IMR-90 (cell line): ENCODE measurements around the gene TMPRSS13. TPM values are rescaled to one million over a fixed set of nuclear protein-coding genes. Genes with fewer than 3 reads are reported as not detected.

Source experiments
- ATAC-seq: fragments of 200-7000 bp; cut with Tn5 transposase; 2 replicates; pipeline ENCODE4 v1.9.1; 2020; ENCODE audit warnings: low read depth, mild to moderate bottlenecking, moderate library complexity
- BruUV-seq: library from RNA; stranded (reverse); fragments of 400-500 nt; replicated peaks from 2 replicates; lab custom pipeline; 2021; lab: Mats Ljungman, UMichigan
- CTCF ChIA-PET: fragments of 300-600 bp; formaldehyde crosslinking; extraction: SDS; loops from one replicate; lab custom pipeline; 2021; ENCODE audit warnings: antibody characterized with exemption; lab: Yijun Ruan, JAX
- POLR2A ChIA-PET: fragments of 300-600 bp; sonication (Branson Sonifier 250); formaldehyde crosslinking; loops from one replicate; lab custom pipeline; 2022; ENCODE audit warnings: antibody characterized with exemption; ENCODE audit not compliant: unreplicated experiment; lab: Charles Lee
- DNase-seq: peaks from one replicate; pipeline ENCODE4 v3.0.0; 2013
- H2AFZ ChIP-seq: replicated peaks from 2 replicates; pipeline ENCODE3; 2013; ENCODE audit warnings: low read length, mild to moderate bottlenecking; ENCODE audit not compliant: poor library complexity
- H2AK5ac ChIP-seq: 2 replicates; pipeline ENCODE4 v1.6.1; 2013; ENCODE audit warnings: low read depth, low read length, inconsistent platforms
- H2AK9ac ChIP-seq: replicated peaks from 2 replicates; pipeline ENCODE3; 2013; ENCODE audit warnings: mild to moderate bottlenecking, low read depth, low read length, moderate library complexity; ENCODE audit not compliant: poor library complexity
- H2BK120ac ChIP-seq: 2 replicates; pipeline ENCODE4 v1.6.1; 2013; ENCODE audit warnings: low read depth, low read length, inconsistent platforms
- H2BK15ac ChIP-seq: 3 replicates; pipeline ENCODE4 v1.6.1; 2013; ENCODE audit warnings: low read depth, low read length, inconsistent platforms
- H2BK20ac ChIP-seq: 2 replicates; pipeline ENCODE4 v1.6.1; 2013; ENCODE audit warnings: low read depth, mild to moderate bottlenecking, inconsistent platforms, low read length, moderate library complexity
- H2BK5ac ChIP-seq: 2 replicates; pipeline ENCODE4 v1.6.1; 2013; ENCODE audit warnings: mild to moderate bottlenecking, low read depth, low read length, inconsistent platforms; ENCODE audit not compliant: poor library complexity, severe bottlenecking
- H3K14ac ChIP-seq: replicated peaks from 2 replicates; pipeline ENCODE4 v1.6.1; 2013; ENCODE audit warnings: low read depth, low read length, inconsistent platforms
- H3K18ac ChIP-seq: 2 replicates; pipeline ENCODE4 v1.6.1; 2013; ENCODE audit warnings: low read depth, low read length, control low read depth
- H3K23ac ChIP-seq: 2 replicates; pipeline ENCODE4 v1.6.1; 2013; ENCODE audit warnings: low read depth, low read length, inconsistent platforms
- H3K27ac ChIP-seq: 2 replicates; pipeline ENCODE4 v1.5.1; 2013; ENCODE audit warnings: mild to moderate bottlenecking, control low read depth, low read length; ENCODE audit not compliant: insufficient read depth
- H3K27me3 ChIP-seq: 2 replicates; pipeline ENCODE4 v1.6.1; 2013; ENCODE audit warnings: low read length; ENCODE audit not compliant: control insufficient read depth, insufficient read depth
- H3K36me3 ChIP-seq: 2 replicates; pipeline ENCODE4 v1.6.1; 2013; ENCODE audit warnings: low read length, mixed read lengths; ENCODE audit not compliant: control insufficient read depth, insufficient read depth
- H3K4ac ChIP-seq: 2 replicates; pipeline ENCODE4 v1.6.1; 2013; ENCODE audit warnings: low read depth, low read length, inconsistent platforms
- H3K4me1 ChIP-seq: 2 replicates; pipeline ENCODE4 v1.6.1; 2013; ENCODE audit warnings: low read length, mixed read lengths; ENCODE audit not compliant: control insufficient read depth, insufficient read depth
- H3K4me2 ChIP-seq: 2 replicates; pipeline ENCODE4 v1.6.1; 2013; ENCODE audit warnings: low read depth, mild to moderate bottlenecking, control low read depth, low read length, moderate library complexity
- H3K4me3 ChIP-seq: 2 replicates; pipeline ENCODE4 v1.5.1; 2013; ENCODE audit warnings: low read depth, mild to moderate bottlenecking, control low read depth, low read length, moderate library complexity; ENCODE audit not compliant: insufficient read depth
- H3K56ac ChIP-seq: 2 replicates; pipeline ENCODE4 v1.6.1; 2013; ENCODE audit warnings: low read length, inconsistent platforms; ENCODE audit not compliant: insufficient read depth; ENCODE audit errors: extremely low read depth
- H3K79me1 ChIP-seq, 2 experiments: 2 replicates each; pipeline ENCODE4 v1.6.1; 2013; ENCODE audit warnings: low read length in 2 of 2, inconsistent platforms in 1 of 2, low read depth in 1 of 2
- H3K9ac ChIP-seq: 2 replicates; pipeline ENCODE4 v1.6.1; 2013; ENCODE audit warnings: low read depth, low read length, control low read depth
- H3K9me1 ChIP-seq: 2 replicates; pipeline ENCODE4 v1.6.1; 2013; ENCODE audit warnings: low read length, inconsistent platforms; ENCODE audit not compliant: insufficient read depth
- H3K9me3 ChIP-seq: 2 replicates; pipeline ENCODE4 v1.6.1; 2013; ENCODE audit warnings: low read length; ENCODE audit not compliant: control insufficient read depth, insufficient read depth
- H4K20me1 ChIP-seq: 2 replicates; pipeline ENCODE4 v1.6.1; 2013; ENCODE audit warnings: low read length, inconsistent platforms; ENCODE audit not compliant: insufficient read depth
- H4K5ac ChIP-seq: 2 replicates; pipeline ENCODE4 v1.6.1; 2013; ENCODE audit warnings: mild to moderate bottlenecking, low read depth, low read length, control low read depth
- H4K8ac ChIP-seq, 2 experiments: 2 replicates each; pipeline ENCODE4 v1.6.1; 2013; ENCODE audit warnings: low read depth in 2 of 2, low read length in 2 of 2, control low read depth in 1 of 2, inconsistent platforms in 1 of 2
- H4K91ac ChIP-seq: 2 replicates; pipeline ENCODE4 v1.6.1; 2013; ENCODE audit warnings: low read depth, low read length, inconsistent platforms; ENCODE audit not compliant: insufficient read depth
- BHLHE40 ChIP-seq: fragments of 150-350 bp; IDR thresholded peaks from 2 replicates; pipeline ENCODE4 v1.6.1; 2016; ENCODE audit warnings: mild to moderate bottlenecking, low read depth, low read length
- CEBPB ChIP-seq: IDR thresholded peaks from 2 replicates; pipeline ENCODE4 v1.6.1; 2012; ENCODE audit warnings: low read depth, low read length, improper control_type of control experiment
- CHD1 ChIP-seq: IDR thresholded peaks from 2 replicates; pipeline ENCODE4 v1.6.1; 2012; ENCODE audit warnings: low read depth, low read length, improper control_type of control experiment
- CTCF ChIP-seq: conservative IDR thresholded peaks from 2 replicates; pipeline ENCODE4 v1.5.1; 2012; ENCODE audit warnings: mild to moderate bottlenecking, low read depth, low read length, improper control_type of control experiment
- ELK1 ChIP-seq: fragments of 150-350 bp; IDR thresholded peaks from 2 replicates; pipeline ENCODE4 v1.6.1; 2016; ENCODE audit warnings: low read depth, mild to moderate bottlenecking, low read length, moderate library complexity, borderline replicate concordance
- FOS ChIP-seq: fragments of 150-350 bp; IDR thresholded peaks from 2 replicates; pipeline ENCODE4 v1.6.1; 2016; ENCODE audit warnings: low read depth, low read length
- MAFK ChIP-seq: IDR thresholded peaks from 2 replicates; pipeline ENCODE4 v1.6.1; 2012; ENCODE audit warnings: low read depth, low read length, improper control_type of control experiment
- MAZ ChIP-seq: IDR thresholded peaks from 2 replicates; pipeline ENCODE4 v1.6.1; 2012; ENCODE audit warnings: low read depth, mild to moderate bottlenecking, low read length, improper control_type of control experiment, moderate library complexity, borderline replicate concordance
- MXI1 ChIP-seq: IDR thresholded peaks from 2 replicates; pipeline ENCODE4 v1.6.1; 2012; ENCODE audit warnings: low read depth, mild to moderate bottlenecking, low read length, moderate library complexity, borderline replicate concordance
- NFE2L2 ChIP-seq: fragments of 150-350 bp; IDR thresholded peaks from 2 replicates; pipeline ENCODE4 v1.6.1; 2016; ENCODE audit warnings: low read depth, mild to moderate bottlenecking, low read length
- POLR2A ChIP-seq: IDR thresholded peaks from 2 replicates; pipeline ENCODE4 v1.6.1; 2012; ENCODE audit warnings: mild to moderate bottlenecking, low read depth, low read length
- RAD21 ChIP-seq: IDR thresholded peaks from 2 replicates; pipeline ENCODE4 v1.6.1; 2012; ENCODE audit warnings: low read length, improper control_type of control experiment
- RCOR1 ChIP-seq: IDR thresholded peaks from 2 replicates; pipeline ENCODE4 v1.6.1; 2012; ENCODE audit warnings: mild to moderate bottlenecking, low read length, improper control_type of control experiment; ENCODE audit not compliant: insufficient replicate concordance
- RFX5 ChIP-seq: IDR thresholded peaks from 2 replicates; pipeline ENCODE4 v1.8.0; 2012; ENCODE audit warnings: low read depth, mild to moderate bottlenecking, low read length, moderate library complexity
- SMC3 ChIP-seq: fragments of 150-350 bp; IDR thresholded peaks from 2 replicates; pipeline ENCODE4 v1.6.1; 2016; ENCODE audit warnings: low read depth, mild to moderate bottlenecking, antibody characterized with exemption, low read length, moderate library complexity
- USF2 ChIP-seq: fragments of 150-350 bp; IDR thresholded peaks from 2 replicates; pipeline ENCODE4 v1.6.1; 2017; ENCODE audit warnings: mild to moderate bottlenecking, antibody characterized with exemption, low read length, low read depth
- WGBS, 2 experiments: methylation state at CpG; one replicate each; pipeline versions ENCODE4 v1.1.5 to v1.1.7; 2013; ENCODE audit warnings: missing lambda C conversion rate in 2 of 2; ENCODE audit not compliant: insufficient read length in 1 of 2; ENCODE audit errors: extremely low coverage in 2 of 2; 5-methylcytosine and 5-hydroxymethylcytosine counted together
- dilution Hi-C: fragments of 300-500 bp; cut with HindIII; formaldehyde crosslinking; loops from one replicate; pipeline ENCODE4 v1.14.3; 2018; ENCODE audit warnings: low sequenced_read_pairs; ENCODE audit not compliant: unreplicated experiment
- in situ Hi-C: fragments of 300-500 bp; cut with MboI; formaldehyde crosslinking; loops from 3 replicates; pipeline ENCODE4 v1.14.3; 2019; ENCODE audit warnings: low sequenced_read_pairs, inconsistent platforms, mixed read lengths
- intact Hi-C: fragments of 100-400 bp; cut with micrococcal nuclease; formaldehyde crosslinking; loops from 2 replicates; pipeline ENCODE4 v1.10.0; 2022
- polyA plus RNA-seq, 3 experiments: library from polyadenylated mRNA; depleted of rRNA; stranded (reverse); fragments of >200 nt; gene quantifications; 2 replicates each; pipeline ENCODE4 v1.2.3, GENCODE V29; 2012; ENCODE audit warnings: low replicate concordance in 1 of 3
- total RNA-seq: library from RNA; depleted of rRNA; stranded (reverse); fragments of >200 nt; gene quantifications from 2 replicates; pipeline ENCODE4 v1.2.3, GENCODE V29; 2012

TMPRSS13 gene
- total and polyA plus RNA-seq, 2 of the 4 experiments (the other 2 are of a cell fraction), result not detected

GRCh38 chr11:117908109-117908895 lies 20.9 kb downstream of the TMPRSS13 start:
- Histone ChIP-seq H3K9ac (no peak overlapping the region), H3K4me1 (no peaks in the 10 kb centered on the region), H3K9me3 (no peaks in the 10 kb centered on the region), H2BK5ac (no peak overlapping the region), H2BK20ac (no peak overlapping the region), H3K27ac (no peak overlapping the region), H3K4me2 (no peak overlapping the region), H4K8ac (no peak overlapping the region), H3K79me1 (no peaks in the 10 kb centered on the region), H3K14ac (no peak overlapping the region), H3K9me1 (no peaks in the 10 kb centered on the region), H3K56ac (no peak overlapping the region), H2BK15ac (no peak overlapping the region), H3K4ac (no peak overlapping the region), H4K5ac (no peak overlapping the region), H2AK9ac (no peak overlapping the region), H3K18ac (no peak overlapping the region), H4K91ac (no peak overlapping the region), H2AFZ (no peak overlapping the region), H3K36me3 (no peaks in the 10 kb centered on the region), H3K23ac (no peak overlapping the region), H4K20me1 (no peaks in the 10 kb centered on the region), H2AK5ac (no peak overlapping the region), H2BK120ac (no peak overlapping the region), H3K4me3 (no peak overlapping the region), H3K27me3 (peaks cover 2% of the 10 kb centered on the region)
- intact Hi-C loops, result no loop called here
- dilution Hi-C loops, result no loop called here
- CTCF ChIA-PET, result no interaction called here
- no peak for TF ChIP-seq NFE2L2
- TF ChIP-seq ELK1, result no peak
- TF ChIP-seq USF2, result no peak
- TF ChIP-seq RFX5, result no peak
- no peak for TF ChIP-seq MAFK
- TF ChIP-seq SMC3, result no peak
- no peak for TF ChIP-seq BHLHE40
- no peak for TF ChIP-seq CHD1
- TF ChIP-seq CTCF, result no peak
- no peak for TF ChIP-seq POLR2A
- no peak for TF ChIP-seq MXI1
- no peak for TF ChIP-seq CEBPB
- no peak for TF ChIP-seq MAZ
- no peak for TF ChIP-seq RAD21
- no peak for TF ChIP-seq RCOR1
- TF ChIP-seq FOS, result no peak
- WGBS, 2 experiments, result 83% methylated on average over 5 of the region's 17 CpGs; no CpG with 5 or more reads in 1 of the 2 experiments
- DNase-seq (no peak), ATAC-seq (no peak)
- in situ Hi-C loops, result no loop called here
- POLR2A ChIA-PET, result no interaction called here
- no TSS peak for BruUV-seq
